Kidney (tissue), 14 donors: Measurements from ENCODE around the gene U2AF1L4. TPM values are rescaled to one million over a fixed set of nuclear protein-coding genes. Genes with fewer than 3 reads are reported as not detected.

ENCODE experiments used
- DNase-seq, 5 donors: peaks; one replicate each; pipeline ENCODE4 v3.0.0-alpha.2; 2013 to 2020
- FAIRE-seq: peaks from 2 replicates; lab custom pipeline; 2012; peaks lifted over from hg19 to GRCh38; lab: Jason Lieb, UNC
- H3K27ac ChIP-seq, 2 donors: one replicate each; pipeline ENCODE4 v1.7.0; 2013; ENCODE audit warnings: low read depth in 2 of 2, low read length in 2 of 2, inconsistent platforms in 1 of 2
- H3K27me3 ChIP-seq: one replicate; pipeline ENCODE4 v1.7.1; 2013; ENCODE audit warnings: low read length, inconsistent platforms; ENCODE audit not compliant: control insufficient read depth, insufficient read depth
- H3K36me3 ChIP-seq, 3 donors: one replicate each; pipeline versions ENCODE4 v1.7.0 to v1.7.1; 2013; ENCODE audit warnings: low read length in 3 of 3, control low read depth in 1 of 3, inconsistent platforms in 1 of 3; ENCODE audit not compliant: insufficient read depth in 3 of 3, control insufficient read depth in 2 of 3
- H3K4me1 ChIP-seq, 3 donors: one replicate each; pipeline versions ENCODE4 v1.7.0 to v1.7.1; 2013; ENCODE audit warnings: low read length in 3 of 3, inconsistent platforms in 1 of 3, low read depth in 1 of 3; ENCODE audit not compliant: control insufficient read depth in 2 of 3, insufficient read depth in 2 of 3
- H3K4me3 ChIP-seq, 3 donors: one replicate each; pipeline versions ENCODE4 v1.7.0 to v1.8.1; 2013; ENCODE audit warnings: low read length in 3 of 3, control low read depth in 1 of 3, inconsistent platforms in 1 of 3
- H3K9ac ChIP-seq, 3 donors: one replicate each; pipeline versions ENCODE4 v1.7.0 to v1.7.1; 2013; ENCODE audit warnings: low read length in 3 of 3, control low read depth in 1 of 3, inconsistent platforms in 1 of 3
- H3K9me3 ChIP-seq, 3 donors: one replicate each; pipeline versions ENCODE4 v1.7.0 to v1.7.1; 2013; ENCODE audit warnings: low read length in 3 of 3, control low read depth in 1 of 3, inconsistent platforms in 1 of 3; ENCODE audit not compliant: control insufficient read depth in 2 of 3, insufficient read depth in 1 of 3
- intact Hi-C: fragments of 100-400 bp; cut with DNase I; formaldehyde crosslinking; loops from one replicate; pipeline ENCODE4 v1.11.1; 2022
- polyA plus RNA-seq: library from polyadenylated mRNA; stranded (reverse); fragments of 350-450 nt; fragmentation: Illumina TruSeq; extraction: RNeasy Lipid Tissue Mini Kit (QIAGEN cat#74804); gene quantifications from one replicate; pipeline ENCODE4 v1.2.3, GENCODE V29; 2014; ENCODE audit warnings: low read depth, low replicate concordance; ENCODE audit not compliant: insufficient read depth
- total RNA-seq: library from RNA; stranded (reverse); fragmentation: NEBNext Ultra II Directional; extraction: Animal tissue kit (Norgen Biotek cat#: 25700); gene quantifications from one replicate; pipeline ENCODE4 v1.2.1, GENCODE V29; 2021
- TF ChIP-seq, protein P1 (sequence below): IDR thresholded peaks from 3 replicates; pipeline ENCODE4 v1.5.1; 2012; ENCODE audit warnings: mild to moderate bottlenecking, moderate library complexity, borderline replicate concordance; ENCODE audit not compliant: insufficient read depth; ENCODE audit errors: extremely low read depth
- donor health status: control.
- donor health status: control.
- donor health status: control.
- donor health status: control.
- donor health status: control.
- donor health status: DM: yes; HTN: yes; CAD: no.
- donor health status: Normal renal cell carcinoma (clear cell type).

The U2AF1L4 gene
- total and polyA plus RNA-seq, 2 donors from 2014 or later = 27.4 to 47.7 TPM

DNA sequence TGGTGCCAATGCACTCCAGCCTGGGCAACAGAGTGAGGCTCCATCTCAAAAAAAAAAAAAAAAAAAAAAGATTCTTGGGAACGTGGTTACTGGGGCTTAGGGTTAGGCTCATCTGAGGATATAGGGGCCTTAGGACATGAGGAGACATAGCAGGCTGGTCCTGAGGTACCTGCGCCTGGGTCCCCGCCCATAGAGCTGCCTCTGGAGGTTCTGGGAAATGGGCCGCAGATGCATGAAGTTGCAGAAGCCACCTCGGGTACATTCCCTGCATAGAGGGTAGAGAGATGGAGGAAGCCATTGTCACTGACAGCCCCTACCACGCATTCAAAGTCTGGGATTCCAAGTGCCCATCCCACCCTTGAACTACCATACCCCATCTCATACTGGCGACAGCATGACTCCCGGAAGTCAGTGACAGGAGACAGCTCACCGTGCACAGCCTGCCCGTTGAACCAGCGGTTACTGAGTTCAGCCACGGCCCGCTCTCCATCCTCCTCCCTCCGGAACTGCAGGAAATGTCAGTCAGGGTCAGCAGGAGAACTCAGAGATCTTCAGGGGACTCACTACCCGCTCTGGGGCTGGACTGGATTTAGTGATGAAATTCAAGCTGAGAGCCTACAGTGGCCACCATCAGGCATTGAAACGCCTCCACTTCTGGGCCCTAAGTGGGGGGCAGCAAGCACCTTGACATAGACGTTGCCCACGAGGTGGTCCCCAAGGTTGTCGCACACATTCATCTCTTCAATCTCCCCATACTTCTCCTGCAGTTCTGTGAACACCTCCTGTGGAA is 1.4 kb downstream of the U2AF1L4 start:
- Histone ChIP-seq H3K4me3 (peak overlapping the region in 2 of 3 donors; percentile 94 to 99), H3K9ac (no peak overlapping the region), H3K27me3 (no peaks in the 10 kb centered on the region), H3K9me3 (no peaks in the 10 kb centered on the region), H3K4me1 (peaks cover 2 to 21% (median 4%) of the 10 kb centered on the region in 3 donors), H3K36me3 (no peaks in the 10 kb centered on the region), H3K27ac (no peak overlapping the region)
- FAIRE-seq (no peak), DNase-seq (peak in 2 of 5 donors; percentile 62 to 77)
- intact Hi-C loops = no loop called here
- TF ChIP-seq, protein P1, sequence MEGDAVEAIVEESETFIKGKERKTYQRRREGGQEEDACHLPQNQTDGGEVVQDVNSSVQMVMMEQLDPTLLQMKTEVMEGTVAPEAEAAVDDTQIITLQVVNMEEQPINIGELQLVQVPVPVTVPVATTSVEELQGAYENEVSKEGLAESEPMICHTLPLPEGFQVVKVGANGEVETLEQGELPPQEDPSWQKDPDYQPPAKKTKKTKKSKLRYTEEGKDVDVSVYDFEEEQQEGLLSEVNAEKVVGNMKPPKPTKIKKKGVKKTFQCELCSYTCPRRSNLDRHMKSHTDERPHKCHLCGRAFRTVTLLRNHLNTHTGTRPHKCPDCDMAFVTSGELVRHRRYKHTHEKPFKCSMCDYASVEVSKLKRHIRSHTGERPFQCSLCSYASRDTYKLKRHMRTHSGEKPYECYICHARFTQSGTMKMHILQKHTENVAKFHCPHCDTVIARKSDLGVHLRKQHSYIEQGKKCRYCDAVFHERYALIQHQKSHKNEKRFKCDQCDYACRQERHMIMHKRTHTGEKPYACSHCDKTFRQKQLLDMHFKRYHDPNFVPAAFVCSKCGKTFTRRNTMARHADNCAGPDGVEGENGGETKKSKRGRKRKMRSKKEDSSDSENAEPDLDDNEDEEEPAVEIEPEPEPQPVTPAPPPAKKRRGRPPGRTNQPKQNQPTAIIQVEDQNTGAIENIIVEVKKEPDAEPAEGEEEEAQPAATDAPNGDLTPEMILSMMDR = no peak

DNA sequence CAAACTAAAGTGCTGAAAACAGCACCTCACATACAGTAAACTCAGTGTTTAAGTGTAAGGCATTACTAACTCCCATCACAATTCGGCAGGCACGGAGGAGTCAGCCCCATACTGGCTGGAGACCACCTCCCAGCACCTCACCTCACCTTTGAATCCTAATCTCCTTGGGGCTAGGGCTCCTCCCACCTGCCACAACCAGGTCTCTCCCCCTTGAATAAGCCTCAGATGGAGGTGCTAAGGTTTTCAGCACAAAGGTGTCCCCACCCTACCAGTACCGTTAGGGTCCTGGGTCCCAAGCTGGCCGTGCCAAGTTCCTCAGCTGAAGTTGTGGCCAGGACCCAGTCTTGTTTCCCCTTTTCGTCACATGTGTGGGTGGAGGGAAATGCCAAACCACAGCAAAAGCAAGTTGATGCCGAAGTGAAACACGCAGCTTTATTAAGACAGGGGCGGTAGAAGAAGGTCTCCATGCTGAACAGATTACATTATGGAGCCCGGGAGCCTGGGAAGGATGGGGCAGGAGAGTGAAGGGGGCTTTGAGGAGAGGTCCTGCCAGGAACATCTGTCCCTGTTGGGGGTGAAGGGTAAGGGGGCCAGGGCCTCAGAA is 3.0 kb downstream of the U2AF1L4 start, which contains the start of gene IGFLR1:
TSS of gene IGFLR1 (minus strand) at position 332 of the 604 bp plus-strand sequence. CDS start 1,272 bp downstream, outside the sequence.
- peaks cover 0 to 18% (median 4%) of the 10 kb centered on the region in 3 donors for H3K4me1 ChIP-seq

GRCh38 chr19:35741203-35741515 is 4.1 kb downstream of the U2AF1L4 start:
- Histone ChIP-seq H3K36me3 (peaks cover 2 to 10% (median 8%) of the 10 kb centered on the region in 3 donors), H3K4me1 (peaks cover 0 to 15% (median under 1%) of the 10 kb centered on the region in 3 donors), H3K27me3 (no peaks in the 10 kb centered on the region), H3K9me3 (no peaks in the 10 kb centered on the region), H3K27ac (peak overlapping the region; percentile 71 to 87), H3K4me3 (peak overlapping the region in 2 of 3 donors; percentile 68 to 75), H3K9ac (peak overlapping the region in 2 of 3 donors; percentile 45 to 65)
- no peak for FAIRE-seq
- intact Hi-C loops = no loop called here
- no peak for DNase-seq
- TF ChIP-seq, protein P1 = no peak

More for the DNA sequence above, 3.0 kb downstream of the U2AF1L4 start, which contains the start of gene IGFLR1:
- FAIRE-seq (no peak), DNase-seq (peak in 1 of 5 donors; percentile 48)
- TF ChIP-seq, protein P1 = no peak
- Histone ChIP-seq H3K27ac (peak within 1 kb of the TSS in 1 of 2 donors; percentile 33), H3K4me3 (no peak within 1 kb of the TSS), H3K9me3 (no peaks in the 10 kb centered on the region), H3K9ac (no peak within 1 kb of the TSS), H3K36me3 (peaks cover 2 to 10% (median 8%) of the 10 kb centered on the region in 3 donors), H3K27me3 (no peaks in the 10 kb centered on the region)
- intact Hi-C loops = no loop called here
